Cardiac fibroblast (primary cell): Measurements from ENCODE around the gene ULK3.

ENCODE experiments used
- DNase-seq, 2 donors: peaks; one replicate each; pipeline versions ENCODE4 v3.0.0 to v3.0.0-alpha.2; 2010; ENCODE audit warnings: low read depth in 2 of 2
- H3K4me3 ChIP-seq, 2 donors: replicated peaks in 1 of 2; 1 replicate in 1 of 2; 2 replicates in 1 of 2; pipeline ENCODE4 v1.5.1; 2011; ENCODE audit warnings: low read depth in 2 of 2, low read length in 2 of 2, mild to moderate bottlenecking in 2 of 2, moderate library complexity in 1 of 2
- CTCF ChIP-seq: IDR thresholded peaks from one replicate; pipeline ENCODE4 v1.5.1; 2011; ENCODE audit warnings: low read depth, mild to moderate bottlenecking, low read length, inconsistent platforms

ULK3 gene

GRCh38 chr15:74837482-74838136 lies 5.3 kb downstream of the ULK3 start:
- no peak overlapping the region for H3K4me3 ChIP-seq
- no peak for DNase-seq
- TF ChIP-seq CTCF = no peak

- H3K4me3 ChIP-seq = no peak overlapping the region
- DNase-seq = no peak
- TF ChIP-seq CTCF = no peak
Observed at GRCh38 chr15:74836846-74837245, 6.1 kb downstream of the ULK3 start.

- peak; percentile 57 to 59 for DNase-seq
- H3K4me3 ChIP-seq = no peak overlapping the region
- TF ChIP-seq CTCF = peak; percentile 92
Observed at GRCh38 chr15:74835312-74835823, 7.6 kb downstream of the ULK3 start.

GRCh38 chr15:74833376-74834107 lies 9.4 kb downstream of the ULK3 start:
- TF ChIP-seq CTCF = no peak
- no peak for DNase-seq

GRCh38 chr15:74832826-74833225 lies 10.1 kb downstream of the ULK3 start:
- no peak for TF ChIP-seq CTCF
- DNase-seq = no peak
- no peak overlapping the region for H3K4me3 ChIP-seq

More at GRCh38 chr15:74833376-74834107, 9.4 kb downstream of the ULK3 start:
- H3K4me3 ChIP-seq = no peak overlapping the region

GRCh38 chr15:74831813-74832495 lies 11.0 kb downstream of the ULK3 start:
- no peak overlapping the region for H3K4me3 ChIP-seq
- TF ChIP-seq CTCF = no peak
- DNase-seq = no peak
